HG02840 (cell line): ENCODE data around the gene TMA7.

Experiments
- ATAC-seq: cut with Tn5 transposase; IDR thresholded peaks from one replicate; pipeline ENCODE4 v1.9.1; 2021; ENCODE audit warnings: mild to moderate bottlenecking, moderate library complexity, moderate number of reproducible peaks; ENCODE audit not compliant: unreplicated experiment, low FRiP score

TMA7 gene

DNA sequence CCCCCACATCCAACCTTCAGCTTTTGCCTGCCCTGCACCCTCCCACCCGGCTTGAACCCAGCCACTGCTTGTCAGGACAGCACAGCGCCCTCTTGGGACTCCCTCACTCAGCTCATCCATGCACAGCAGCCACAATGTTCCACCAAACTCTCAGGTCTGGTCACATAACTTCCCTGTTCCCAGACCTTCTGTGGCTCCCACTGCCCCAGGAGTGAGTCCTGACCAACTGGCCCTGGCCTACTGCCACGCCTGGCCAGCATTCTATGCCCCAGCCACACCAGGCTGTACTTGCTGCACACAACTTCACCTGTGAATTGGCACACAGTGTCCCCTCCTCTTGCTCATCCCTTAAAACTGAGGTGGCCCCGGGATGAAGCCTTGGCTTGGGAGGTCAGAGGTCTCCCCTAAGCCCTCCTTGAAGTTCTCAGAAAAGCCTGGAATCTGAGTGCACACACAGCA lies 31.2 kb upstream of the TMA7 start:
- no peak for ATAC-seq

DNA sequence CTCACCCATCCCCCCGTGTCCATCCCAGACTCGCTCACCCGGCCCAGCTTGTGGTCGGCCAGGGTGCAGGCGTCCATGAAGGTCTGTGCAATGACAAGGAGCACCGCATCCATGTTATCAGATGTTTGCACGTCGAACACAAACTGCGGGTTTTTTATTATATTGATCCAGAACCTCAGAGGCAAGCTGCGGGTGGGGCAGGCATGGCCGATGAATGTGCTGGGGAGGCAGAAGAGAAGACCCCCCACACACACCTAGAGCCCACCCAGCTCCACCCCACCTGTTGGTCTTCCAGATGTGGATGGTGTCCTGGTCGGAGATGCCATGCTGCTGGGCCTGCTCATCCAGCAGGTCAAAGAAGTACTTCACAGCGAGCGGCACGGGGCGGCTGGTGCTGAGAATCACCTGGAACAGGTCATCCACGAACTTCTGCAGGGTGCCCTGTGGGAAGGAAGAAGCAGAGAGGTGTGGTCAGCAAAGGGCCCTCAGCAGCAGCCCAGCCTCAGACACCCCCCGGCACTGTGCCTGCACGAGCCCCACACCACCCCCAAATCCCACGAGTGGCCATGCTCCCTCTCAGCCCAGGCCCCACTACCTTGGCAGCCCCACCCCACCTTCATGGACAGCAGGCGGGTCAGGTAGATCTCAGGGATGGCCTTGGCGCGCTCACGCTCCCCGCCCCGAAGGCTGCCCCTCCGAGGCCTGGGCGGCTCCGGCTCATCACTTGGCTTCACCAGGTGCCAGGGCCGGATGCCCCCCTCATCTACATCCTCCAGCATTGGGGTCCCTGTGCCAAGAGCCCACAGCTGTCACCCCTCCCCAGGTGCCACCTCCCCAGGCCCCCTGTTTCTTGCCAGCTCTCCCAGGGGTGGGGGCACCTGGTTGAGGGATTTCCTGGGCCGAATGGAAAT lies 30.5 kb upstream of the TMA7 start:
- ATAC-seq, result no peak

DNA sequence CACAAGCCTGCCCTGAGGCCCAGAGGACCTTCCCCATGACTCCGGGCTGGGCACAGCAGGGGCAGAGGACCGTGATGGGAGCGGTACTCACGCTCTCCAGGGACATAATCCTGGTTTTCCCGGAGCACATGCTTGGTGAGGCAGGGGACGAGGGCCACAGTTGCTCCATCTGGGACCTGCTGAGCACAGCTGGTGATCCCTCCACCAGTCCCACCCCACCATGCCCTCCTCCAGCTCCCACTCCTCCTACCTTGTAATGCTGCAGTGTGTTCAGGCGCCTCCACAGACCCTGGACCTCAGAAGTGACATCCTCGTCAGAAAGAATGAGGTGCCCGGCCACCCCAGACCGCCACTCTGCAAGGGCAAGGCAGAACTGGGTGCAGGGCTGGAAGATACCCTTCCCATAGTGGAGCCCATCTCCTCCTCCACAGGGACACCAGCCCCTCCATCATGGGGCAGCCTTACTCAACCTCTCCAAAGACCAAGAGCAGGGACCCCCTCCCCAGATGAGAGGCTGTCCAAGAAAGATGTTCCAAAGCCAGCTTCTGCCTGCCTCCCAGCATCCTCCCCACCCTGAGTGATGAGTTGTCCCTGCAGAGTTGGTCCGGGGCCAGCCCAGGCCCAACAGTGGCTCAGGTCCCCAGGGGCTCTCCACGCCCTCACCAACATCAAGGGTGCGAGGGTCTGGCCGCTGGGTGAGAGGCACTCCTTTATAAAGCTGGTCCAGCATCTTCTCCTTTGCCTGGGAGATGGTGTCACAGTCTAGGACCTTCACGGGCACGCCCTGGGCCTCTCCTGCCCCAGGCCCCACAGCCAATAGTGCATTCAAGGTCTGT lies 29.6 kb upstream of the TMA7 start:
- no peak for ATAC-seq

DNA sequence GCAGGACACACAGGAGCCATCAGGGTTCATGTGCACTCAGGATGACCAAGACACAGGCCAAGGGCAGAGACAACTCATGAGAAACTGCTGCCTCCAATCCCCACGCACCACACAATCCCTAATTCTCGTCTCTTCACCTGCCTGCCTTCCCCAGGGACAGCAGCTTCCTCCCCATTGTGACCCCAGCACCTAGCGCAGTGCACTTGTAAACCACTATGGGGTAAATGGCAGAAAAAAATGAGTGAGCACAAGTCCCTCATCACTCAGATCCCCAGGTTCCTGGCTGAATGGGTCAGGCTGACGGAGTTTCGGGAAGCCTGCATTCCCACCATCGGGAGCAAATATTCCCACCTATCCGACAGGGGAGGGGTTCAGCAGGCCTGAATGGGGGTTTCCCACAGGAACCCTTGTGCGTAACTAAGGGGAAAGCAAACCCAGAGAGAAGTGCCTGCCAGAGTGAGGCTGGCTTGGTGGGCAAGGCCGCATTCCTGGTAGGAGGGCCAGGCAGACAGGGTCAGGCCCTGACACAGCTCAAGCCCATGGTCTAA lies 28.9 kb upstream of the TMA7 start:
- no peak for ATAC-seq

DNA sequence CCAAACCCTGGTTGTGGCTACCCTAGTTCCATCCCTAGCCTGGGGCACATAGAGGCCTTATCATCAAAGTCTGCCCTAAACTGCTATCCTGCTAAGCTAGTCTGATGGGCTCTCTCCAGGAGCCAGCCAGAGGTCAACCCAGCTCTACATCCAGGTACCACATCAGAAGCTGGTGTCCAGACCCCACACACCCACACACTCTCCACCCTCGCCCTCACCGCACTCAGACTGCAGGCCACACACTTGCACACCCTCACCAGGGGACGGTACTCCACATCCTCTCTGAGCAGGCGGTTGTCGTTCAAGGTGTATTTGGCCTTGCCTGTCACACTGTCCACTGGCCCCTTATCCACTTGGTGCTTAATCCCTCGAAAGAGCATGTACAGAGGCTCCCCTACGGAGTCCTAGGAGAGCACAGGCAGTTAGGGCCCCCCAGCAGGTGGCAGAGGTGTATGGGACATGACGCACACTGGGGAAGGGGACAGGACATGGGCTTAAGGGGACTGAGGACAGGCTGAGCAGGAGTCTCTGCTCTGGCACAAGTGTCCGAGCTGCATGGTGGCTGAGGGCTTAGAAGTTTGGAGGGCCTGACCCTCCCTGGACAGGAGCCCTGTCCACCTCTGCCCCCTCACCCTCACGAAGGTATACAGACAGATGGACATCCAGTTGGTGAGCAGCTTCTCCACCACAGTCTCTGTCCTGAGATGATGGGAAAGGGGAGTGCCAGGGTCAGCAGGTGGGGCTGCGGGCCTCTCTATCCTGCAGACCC lies 28.3 kb upstream of the TMA7 start:
- no peak for ATAC-seq

DNA sequence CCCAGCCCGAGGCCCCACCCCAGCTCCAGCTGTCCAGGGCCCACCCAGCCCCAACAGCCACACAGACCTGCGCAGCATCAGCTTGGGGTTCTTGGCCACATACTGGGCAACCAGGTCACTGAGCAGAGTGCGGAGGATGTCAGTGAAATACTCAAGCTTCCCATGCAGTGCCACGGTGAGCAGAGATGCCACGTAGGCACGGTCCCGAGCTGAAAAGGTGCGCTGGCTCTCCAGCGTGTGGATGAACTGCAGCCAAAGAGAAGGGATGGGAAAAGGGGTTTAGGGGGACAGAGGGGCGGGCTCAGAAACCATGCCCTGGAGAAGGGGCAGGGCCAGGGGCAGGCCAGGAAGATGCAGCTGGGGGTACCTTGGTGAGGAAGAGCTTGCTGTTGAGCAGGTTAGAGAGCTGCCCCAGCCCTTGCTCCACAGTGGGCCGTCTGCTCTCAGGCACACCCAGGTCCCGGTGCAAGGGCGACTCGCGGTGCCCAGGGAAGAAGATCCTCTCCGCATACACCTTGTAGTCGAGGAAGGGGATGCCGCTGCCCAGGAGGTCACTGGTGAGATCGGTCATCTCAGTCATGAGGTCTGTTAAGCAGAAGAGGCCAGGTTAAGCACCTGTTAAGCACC lies 27.6 kb upstream of the TMA7 start:
- no peak for ATAC-seq

DNA sequence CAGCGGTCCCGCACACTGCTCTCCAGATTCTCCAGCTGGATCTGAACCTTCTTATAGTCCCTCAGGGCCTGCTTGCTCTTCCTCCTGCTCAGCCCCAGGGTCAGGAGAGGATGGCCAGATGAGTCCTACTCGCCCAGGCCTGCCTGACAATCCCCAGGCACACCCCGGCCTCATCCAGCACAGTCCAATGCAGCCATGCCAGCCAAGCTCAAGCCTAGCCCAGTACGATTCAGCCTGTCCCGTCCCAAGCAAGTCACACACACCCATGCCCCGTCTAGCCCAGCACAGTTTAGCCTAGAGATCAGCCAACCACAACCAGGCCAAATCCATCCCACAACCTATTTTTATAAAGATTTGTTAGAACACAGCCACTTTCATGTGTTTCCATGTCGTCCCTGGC lies 27.0 kb upstream of the TMA7 start:
- ATAC-seq, result no peak

DNA sequence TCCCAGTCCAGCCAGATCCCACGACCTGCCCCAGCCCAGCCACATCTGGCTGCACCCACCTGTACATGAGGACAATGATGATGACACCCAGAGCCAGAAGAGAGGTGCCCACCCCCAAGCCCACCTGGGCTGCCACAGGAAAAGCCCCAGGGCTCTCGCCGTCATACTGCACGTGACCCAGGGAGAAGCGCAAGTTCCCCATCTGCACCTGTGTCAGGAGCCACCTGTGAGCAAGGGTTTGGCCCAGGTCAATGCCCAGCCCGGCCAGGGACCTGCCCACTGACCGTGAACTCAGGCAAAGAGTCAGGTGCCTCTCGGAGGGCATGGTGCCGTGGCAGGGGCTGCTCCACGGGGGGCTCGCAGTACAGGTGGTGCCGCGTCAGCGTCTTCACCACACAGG lies 26.4 kb upstream of the TMA7 start:
- no peak for ATAC-seq

DNA sequence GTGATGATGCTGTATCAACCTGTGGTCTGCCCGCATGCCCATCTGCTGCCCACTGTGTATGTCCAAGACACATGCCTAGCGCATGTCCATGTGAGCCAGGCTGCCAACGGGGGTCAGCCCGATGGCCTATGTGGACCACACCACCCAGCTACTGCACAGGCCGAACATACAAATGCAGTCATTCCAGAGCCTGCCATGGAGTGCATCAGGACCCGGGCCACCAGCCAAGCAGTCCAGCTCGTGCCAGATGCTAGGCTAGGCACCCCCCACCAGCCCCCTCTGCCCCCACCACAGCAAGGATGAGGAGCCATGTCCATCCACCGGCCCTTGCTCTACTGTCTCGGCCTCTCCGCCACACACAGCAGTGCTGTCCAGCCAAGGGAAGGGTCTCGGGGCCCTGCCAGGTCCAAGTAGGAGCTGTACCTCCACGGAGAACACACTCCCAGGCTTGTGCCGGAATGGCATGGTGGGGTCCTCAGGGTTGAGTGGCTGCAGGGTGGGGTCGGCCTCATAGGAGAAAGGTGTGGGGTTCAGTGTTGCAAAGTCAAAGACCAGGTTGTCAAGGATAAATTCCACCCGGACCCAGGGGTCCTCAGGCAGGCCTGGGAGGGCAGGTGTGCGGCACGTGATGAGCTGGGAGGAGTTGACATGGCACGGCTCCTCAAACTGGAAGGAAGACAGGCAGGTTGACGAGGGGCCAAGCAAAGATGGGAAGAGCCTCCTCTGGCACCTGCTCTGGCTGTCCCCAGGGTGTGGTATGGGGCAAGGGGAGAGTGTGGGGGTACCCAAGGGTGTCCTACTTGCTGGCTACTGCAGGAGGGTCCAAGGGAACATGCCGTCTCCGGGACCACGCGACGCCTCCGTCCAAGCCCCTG lies 25.4 kb upstream of the TMA7 start:
- ATAC-seq, result no peak

DNA sequence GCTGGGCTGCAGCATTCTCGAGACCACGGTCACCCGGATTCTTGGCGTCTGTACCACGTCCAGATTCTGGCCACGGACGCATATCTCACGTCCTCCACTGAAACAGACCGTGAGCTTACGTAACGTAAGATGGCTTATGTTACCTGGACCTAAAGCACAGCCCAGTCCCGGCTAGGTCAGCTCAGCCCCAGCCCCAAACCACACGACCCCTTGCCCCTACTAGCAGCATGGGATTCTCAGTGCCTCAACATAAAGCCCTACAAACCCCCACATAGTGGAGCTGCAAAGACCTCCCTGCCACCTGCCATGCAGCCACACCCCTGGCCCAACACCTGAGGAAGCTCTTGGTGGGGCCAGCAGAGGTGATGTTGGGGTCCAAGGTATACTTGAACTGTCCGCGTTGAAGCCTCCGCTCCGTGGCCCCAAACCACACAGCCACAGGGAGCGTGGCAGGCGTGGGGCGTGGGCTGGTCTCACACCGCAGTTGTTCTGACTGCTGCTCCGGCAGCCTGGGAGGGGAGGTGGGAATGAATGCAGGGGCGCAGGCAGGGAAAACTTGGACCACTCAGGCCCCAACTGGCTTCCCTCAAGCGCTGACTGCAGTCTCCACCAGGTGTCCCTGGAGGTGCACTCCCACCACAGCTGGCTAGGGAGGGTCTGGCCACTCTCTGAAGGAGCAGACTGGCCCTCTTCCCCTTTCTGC lies 24.7 kb upstream of the TMA7 start:
- ATAC-seq, result no peak

DNA sequence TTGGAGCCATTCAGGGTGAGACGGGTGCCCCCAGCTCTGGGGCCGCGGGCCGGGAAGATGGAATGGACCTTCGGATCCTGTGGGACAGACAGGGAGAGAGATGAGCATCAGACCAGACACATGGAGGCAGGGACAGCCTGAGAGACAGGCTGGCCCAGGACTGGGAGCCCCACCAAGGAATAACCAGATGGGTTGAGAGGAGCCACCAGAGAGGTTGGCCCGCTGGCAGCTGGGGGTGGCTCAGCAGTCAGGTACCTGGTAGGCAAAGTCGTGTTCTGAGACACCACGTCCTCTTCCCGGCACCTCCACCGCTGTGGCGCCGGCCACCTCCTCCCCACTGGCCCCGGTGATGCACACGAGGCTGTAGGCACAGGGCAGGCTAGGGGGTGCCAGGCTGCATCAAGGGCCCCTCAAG lies 24.0 kb upstream of the TMA7 start:
- ATAC-seq, result no peak

DNA sequence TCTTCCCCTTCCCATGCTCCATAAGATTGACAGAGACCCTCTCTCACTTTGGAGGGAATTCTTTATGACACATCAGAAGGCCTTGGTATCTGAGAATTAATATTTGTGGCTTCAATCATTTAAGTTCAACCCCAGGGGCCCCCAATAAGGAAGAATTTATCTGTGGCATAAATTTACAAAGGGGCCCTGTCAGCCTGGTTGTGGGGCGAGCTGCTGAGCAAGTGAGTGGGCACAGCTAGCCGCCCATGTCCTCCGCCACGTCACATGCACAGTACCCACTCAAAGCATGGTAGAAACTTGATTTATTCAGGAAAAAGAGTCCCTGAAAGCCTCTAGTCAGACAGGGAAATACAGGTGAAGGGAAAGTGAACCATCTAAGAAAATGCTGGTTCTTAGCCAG lies 23.5 kb upstream of the TMA7 start:
- no peak for ATAC-seq

DNA sequence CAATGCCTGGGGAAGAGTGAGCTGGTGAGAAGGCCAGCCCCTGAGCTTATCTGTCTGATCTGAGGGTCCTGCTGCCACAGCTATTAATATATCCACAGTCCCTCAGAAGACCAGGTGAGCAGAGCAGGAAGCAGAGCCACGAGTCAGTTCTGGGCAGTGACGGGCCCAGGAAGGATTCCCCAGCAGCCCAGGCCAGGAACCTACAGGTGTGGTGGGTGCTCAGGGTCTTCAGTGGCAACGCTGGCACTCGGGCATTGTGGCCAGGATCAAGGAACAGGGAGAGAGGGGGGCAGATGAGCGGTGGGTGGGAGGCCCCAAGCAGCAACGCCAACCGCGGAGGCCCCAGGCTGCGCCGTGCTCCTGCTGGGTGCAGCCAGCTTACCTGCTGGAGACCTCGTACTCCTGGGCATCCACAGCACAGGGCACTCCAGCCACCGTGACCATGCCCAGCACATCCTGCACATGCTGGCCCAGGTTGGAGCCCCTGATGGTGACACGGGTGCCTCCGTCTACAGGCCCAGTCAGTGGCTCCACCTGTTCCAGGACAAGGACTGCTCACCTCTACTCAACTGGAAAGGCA lies 22.4 kb upstream of the TMA7 start:
- ATAC-seq, result no peak

DNA sequence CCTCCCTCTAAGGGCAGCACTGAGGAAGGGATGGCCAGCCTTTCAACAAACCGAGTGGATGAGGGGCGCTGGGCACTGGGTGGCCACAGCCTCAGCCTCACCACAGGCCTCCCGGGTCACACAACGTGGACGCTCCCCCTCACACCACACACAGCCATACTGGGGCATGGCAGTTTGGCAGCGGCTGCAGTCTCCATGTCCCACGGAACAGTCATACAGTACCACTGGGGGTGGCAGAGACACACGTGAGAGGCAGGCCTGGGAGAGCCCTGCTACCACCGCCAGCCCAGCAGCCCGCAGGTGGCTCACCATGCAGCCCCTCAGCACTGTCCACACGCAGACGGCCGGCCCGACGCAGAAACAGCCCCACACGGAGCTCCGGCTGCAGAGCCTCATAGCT lies 21.9 kb upstream of the TMA7 start:
- ATAC-seq, result no peak

DNA sequence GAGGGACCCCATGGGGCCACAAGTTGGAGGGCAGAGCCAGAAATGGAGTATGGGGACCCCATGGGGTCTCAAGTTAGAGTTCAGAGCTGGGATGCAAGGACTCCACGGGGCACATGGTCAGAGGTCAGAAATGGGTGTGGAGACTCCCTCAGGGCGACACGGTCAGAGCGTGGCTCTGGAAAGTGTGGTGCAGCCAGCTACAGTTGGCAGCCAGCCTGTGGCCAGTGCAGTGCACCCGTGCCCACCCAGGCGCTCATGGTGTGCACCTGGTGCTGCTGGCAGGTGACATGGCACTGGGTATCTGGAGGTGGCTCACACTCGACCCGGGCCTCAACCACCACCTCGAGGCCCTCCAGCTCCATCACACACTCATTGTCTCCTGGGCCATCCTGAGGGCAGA lies 21.4 kb upstream of the TMA7 start:
- ATAC-seq, result no peak

DNA sequence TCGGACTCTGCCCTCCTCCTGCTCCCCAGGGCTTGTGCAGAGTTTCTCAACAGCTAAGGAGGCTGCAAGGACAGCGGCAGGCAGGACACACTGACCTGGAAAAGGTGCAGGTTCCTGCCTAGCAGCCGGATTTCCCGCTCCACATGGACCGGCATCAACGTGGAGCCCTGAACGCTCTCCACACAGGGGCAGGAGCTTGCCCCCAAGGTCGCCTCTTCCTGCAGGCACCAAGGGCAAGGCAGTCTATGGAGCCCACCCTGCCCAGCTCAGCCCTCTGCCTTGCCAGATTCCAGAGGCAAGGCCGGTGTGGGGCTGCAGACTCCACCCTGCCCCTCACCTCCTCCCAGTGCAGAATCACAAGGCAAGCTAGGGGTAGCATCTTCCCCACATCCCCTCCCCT lies 20.9 kb upstream of the TMA7 start:
- no peak for ATAC-seq

DNA sequence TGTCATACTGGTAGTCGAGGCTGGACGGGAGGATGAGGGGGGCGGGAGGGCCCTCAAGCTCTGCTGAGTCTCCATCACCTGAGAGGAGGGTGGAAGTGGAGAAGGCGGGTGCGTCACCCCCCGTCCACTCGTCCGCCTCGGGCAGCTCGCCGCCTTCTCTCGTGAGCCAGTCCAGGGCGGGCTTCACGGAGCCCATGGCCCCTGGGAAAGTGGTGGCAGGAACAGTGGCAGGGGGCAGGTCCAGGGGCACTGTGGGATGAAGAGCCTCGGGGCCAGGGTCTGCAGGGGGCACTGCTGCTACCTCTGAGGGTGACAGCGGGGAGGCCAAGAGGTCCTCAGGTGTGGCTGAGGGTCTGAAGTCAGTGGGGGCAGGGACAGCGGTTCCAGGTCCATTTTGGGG lies 20.5 kb upstream of the TMA7 start:
- no peak for ATAC-seq

DNA sequence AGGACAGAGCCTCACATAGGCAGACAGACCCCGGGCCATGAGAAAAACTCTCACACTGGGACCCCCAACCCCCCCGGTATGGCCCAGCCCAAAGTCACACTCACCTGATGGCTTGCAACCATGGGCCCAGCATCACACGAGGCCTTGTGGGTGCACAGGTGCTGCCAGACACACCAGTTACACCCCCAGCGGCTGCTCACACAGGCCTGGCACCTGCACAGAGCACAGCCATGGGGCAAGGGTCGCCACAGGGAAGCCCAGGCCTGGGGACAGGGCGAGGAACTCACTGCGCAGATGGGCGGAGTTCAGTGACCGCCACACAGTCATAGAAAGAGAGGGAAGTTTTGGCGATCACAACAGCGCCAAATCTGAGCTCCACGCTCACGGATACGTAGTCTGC lies 19.5 kb upstream of the TMA7 start:
- ATAC-seq, result no peak
